HG03045 (cell line): ENCODE data around the gene TMPRSS9.

Experiments
- ATAC-seq: cut with Tn5 transposase; IDR thresholded peaks from one replicate; pipeline ENCODE4 v1.9.1; 2021; ENCODE audit warnings: mild to moderate bottlenecking, moderate library complexity; ENCODE audit not compliant: unreplicated experiment

TMPRSS9 gene

DNA sequence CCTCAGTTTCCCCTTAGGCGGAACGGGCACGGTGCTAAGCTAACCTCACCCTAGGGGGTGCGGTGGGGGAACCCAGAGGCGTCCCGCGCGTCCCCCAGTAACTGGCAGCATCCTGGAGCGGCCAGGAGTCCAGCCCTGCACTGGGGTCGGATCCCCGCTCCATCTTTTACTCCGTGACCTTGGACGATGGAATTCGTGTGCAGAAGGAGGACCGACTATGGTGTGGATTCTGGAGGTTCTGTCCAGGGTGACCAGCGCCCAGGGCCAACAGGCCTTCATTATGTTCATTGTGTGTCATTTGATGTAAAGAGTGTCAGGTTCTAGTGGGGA, 31.0 kb upstream of the TMPRSS9 start:
- ATAC-seq, result no peak

DNA sequence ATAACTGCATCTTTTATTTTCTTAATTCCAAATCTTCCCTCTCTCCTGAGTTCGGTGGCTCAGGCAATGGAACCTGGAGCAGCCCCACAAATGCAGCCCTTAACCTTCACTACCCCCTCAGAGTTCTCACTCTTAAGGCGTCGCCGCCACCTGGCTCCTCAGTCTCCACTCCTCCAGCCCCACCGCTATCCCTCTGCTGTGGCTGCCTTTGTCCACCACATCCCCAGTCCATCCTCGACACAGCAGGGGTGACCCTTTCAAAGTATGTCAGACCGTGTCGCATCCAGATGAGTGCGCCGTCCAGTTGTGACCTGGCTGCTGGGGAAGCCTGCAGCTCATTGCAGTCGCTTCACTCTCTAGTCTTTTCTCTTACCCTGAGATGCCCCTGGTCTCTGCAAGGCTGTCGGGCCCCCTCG, 30.6 kb upstream of the TMPRSS9 start:
- ATAC-seq, result no peak

GRCh38 chr19:2330255-2330631, 29.8 kb upstream of the TMPRSS9 start:
- ATAC-seq, result no peak

DNA sequence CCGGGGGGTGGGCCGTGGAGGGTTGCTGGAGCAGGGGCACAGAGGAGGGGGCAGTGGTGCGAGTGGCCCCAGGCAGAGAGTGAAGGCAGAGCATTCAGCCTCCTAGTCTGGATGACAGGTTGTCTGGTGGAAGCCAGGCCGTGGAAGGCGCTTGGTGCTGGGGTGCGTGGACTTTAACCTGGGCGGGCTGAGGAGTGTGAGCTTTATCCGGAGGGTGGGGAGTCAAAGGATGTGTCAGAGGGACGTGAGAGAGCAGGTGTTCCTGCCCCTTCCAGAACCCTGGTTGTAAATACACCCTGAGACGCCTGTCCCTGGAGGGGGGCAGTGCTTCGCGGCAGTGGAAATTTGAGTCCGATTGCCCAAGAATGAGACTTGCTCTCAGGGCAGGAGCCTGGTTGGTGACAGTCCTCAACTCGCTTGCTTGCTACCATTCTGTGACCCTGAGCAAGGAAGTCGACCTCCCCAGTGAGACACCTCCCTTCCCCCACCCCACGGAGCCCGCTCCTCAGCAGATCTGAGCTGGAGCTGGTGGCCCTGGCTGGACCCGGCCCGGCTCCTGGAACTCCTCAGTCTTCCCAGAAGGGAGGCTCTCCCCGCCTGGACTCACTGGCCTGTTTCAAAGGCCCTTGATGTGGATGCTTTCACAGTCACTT, 29.3 kb upstream of the TMPRSS9 start:
- no peak for ATAC-seq

DNA sequence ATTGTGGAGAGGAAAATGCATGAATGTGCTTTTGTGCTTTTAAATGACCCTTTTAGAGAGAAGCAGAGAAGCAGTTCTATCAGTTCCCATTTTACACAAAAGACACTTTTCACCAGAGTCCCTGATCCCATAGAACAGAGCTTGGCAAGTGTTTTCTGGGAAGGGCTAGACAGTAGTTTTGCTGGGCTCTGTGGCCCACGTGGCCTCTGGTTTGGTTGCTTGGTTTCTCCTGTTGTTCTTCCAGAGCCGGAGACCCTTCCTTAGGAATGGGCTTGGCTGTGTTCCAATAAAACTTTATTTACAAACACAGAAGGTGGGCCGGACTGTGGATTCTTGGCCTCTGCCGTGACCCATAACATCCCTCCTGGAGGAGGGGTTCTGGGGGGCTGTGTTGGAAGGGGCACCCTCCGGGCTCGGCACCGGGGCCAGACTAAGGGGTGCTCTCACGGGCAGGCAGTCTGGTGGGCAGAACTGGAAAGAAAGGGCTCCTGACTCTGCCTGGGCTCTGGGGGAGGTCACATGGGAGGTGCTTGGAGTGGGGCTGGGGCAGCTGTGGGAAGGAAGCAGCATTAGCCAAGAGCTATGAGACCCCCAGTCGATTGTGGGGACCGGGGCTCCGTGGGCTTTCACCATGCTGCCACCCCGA, 28.3 kb upstream of the TMPRSS9 start:
- no peak for ATAC-seq

- no peak for ATAC-seq
Measured at GRCh38 chr19:2332341-2333026, 27.6 kb upstream of the TMPRSS9 start.

DNA sequence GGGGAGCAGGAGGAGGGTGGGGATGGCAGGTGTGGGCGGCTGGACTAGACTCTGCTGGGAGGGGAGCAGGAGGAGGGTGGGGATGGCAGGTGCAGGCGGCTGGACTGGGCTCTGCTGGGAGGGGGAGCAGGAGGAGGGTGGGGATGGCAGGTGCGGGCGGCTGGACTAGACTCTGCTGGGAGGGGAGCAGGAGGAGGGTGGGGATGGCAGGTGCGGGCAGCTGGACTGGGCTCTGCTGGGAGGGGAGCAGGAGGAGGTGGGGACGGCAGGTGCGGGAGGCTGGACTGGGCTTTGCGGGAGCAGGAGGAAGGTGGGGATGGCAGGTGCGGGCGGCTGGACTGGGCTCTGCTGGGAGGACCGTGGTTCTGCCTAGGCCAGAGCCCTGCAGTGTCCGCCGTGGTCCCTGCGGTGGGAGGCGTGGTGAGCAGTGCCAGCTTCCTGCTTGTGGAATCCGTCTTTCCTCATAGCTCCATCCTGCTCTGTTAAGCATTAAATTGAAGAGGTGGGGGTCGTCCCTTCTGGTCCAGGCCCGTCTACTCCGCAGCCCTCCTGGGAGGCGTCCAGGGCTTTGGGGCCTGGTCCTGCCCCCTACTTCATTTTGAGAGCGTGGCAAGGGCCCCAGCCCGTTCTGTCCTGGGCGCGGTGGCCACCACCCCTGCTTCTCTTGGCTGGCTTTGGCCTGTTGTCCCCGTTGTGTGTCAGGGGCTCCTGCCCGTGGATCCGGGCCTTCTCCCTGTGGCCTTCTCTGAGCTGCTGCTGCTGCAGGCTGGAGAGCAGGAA, 26.8 kb upstream of the TMPRSS9 start:
- no peak for ATAC-seq

- no peak for ATAC-seq
Measured at GRCh38 chr19:2333807-2334211, 26.3 kb upstream of the TMPRSS9 start.

DNA sequence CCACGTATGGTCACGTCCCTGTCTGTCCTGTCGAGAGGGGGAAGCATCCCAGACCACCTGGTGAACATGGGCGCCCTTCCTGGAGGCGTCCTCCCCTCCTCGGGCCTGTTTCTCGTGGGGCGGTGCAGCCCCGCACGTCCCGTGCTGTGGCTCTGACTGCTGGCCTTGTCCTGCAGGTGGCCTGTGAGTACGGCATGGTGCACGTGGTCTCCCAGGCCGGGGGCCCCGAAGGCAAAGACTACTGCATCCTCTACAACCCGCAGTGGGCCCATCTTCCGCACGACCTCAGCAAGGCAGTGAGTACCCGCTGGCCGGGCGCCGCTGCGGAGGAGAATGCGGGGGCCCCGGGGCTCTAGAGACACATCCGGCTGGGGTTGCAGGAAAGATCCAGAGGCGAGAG, 25.6 kb upstream of the TMPRSS9 start:
- no peak for ATAC-seq

GRCh38 chr19:2334986-2335846, 24.8 kb upstream of the TMPRSS9 start:
- ATAC-seq, result no peak

DNA sequence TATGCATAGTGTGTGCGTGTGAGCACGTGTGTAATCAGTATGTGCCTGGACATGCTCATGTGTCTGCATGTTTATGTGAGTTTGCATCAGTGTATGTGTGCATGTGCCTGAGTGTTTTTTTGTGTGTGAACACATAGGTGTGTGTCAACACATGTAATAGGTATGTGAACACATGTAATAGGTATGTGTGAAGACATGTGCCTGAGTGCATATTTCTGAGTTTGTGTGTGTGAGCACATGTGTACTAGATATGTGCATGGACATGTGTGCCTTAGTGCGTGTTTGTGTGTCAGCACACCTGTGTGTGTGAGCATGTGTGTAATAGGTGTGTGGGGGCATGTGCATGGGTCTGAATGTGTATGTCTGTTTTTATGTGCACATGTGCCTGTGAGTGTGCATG, 24.2 kb upstream of the TMPRSS9 start:
- no peak for ATAC-seq

GRCh38 chr19:2336528-2337328, 23.3 kb upstream of the TMPRSS9 start:
- no peak for ATAC-seq

- no peak for ATAC-seq
Measured at GRCh38 chr19:2337329-2337707, 22.7 kb upstream of the TMPRSS9 start.

- ATAC-seq, result no peak
Measured at GRCh38 chr19:2338055-2338615, 21.9 kb upstream of the TMPRSS9 start.

- ATAC-seq, result no peak
Measured at GRCh38 chr19:2338751-2339643, 21.1 kb upstream of the TMPRSS9 start.

GRCh38 chr19:2339644-2340310, 20.3 kb upstream of the TMPRSS9 start:
- no peak for ATAC-seq

DNA sequence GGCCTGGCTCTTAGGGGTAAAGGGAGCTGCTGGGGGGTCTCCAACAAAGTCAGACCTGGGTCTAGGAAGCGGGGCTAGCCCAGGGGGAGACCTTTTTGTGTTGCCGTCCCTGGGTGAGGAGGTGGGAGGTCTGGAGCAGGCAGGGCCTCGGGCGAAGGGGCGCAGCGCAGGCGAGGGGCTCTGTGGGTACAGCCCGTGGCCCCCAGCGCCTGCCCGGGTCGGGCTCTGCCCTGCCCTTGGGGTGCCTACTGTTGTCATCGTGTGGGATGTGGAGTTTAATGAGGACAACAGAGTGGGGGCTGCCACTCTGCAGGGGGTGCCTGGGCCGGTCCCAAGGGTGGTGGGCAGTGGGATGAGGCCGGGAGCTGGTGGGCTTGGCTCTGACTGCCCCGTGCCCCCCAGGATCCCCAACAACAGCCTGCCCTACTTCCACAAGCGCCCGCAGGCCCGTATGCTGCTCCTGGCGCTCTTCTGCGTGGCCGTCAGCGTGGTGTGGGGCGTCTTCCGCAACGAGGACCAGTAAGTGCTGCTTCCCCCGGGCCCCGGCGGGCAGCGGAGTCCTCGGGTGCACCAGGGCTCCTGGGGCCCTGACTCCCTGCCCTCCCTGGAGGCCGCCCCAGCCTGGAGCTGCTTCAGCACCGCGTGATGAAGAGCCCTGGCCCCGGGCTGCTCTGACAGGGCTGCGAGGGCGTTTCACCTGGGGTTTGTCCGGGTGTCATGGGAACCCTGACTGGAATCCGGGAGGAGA, 19.4 kb upstream of the TMPRSS9 start:
- ATAC-seq, result no peak
